Vagina (tissue), 2 donors: ENCODE results near the gene ARID1B.

Experiments used
- POLR2A ChIP-seq, 2 donors: fragments of 450-650 bp; IDR thresholded peaks; one replicate each; pipeline ENCODE4 v1.6.1; 2017; ENCODE audit warnings: antibody characterized with exemption in 2 of 2, mild to moderate bottlenecking in 2 of 2, moderate library complexity in 2 of 2
- POLR2AphosphoS5 ChIP-seq, 2 donors: sonication (generic); formaldehyde crosslinking; IDR thresholded peaks; one replicate each; pipeline ENCODE4 v1.9.0; 2017; ENCODE audit warnings: antibody characterized with exemption in 2 of 2, mild to moderate bottlenecking in 2 of 2, low read depth in 1 of 2; ENCODE audit not compliant: insufficient read depth in 1 of 2
- TF ChIP-seq, protein P1 (sequence below), 3 experiments: fragments of 450-650 bp in 2 of 3; fragments of 200-600 bp in 1 of 3; sonication (generic) in 1 of 3; IDR thresholded peaks; one replicate each; pipeline ENCODE4 v1.5.1; 2017 to 2019; ENCODE audit warnings: antibody characterized with exemption in 3 of 3, mild to moderate bottlenecking in 2 of 3, moderate library complexity in 2 of 3

GRCh38 chr6:156864557-156864956 lies 87.4 kb downstream of the ARID1B start:
- TF ChIP-seq, protein P1, sequence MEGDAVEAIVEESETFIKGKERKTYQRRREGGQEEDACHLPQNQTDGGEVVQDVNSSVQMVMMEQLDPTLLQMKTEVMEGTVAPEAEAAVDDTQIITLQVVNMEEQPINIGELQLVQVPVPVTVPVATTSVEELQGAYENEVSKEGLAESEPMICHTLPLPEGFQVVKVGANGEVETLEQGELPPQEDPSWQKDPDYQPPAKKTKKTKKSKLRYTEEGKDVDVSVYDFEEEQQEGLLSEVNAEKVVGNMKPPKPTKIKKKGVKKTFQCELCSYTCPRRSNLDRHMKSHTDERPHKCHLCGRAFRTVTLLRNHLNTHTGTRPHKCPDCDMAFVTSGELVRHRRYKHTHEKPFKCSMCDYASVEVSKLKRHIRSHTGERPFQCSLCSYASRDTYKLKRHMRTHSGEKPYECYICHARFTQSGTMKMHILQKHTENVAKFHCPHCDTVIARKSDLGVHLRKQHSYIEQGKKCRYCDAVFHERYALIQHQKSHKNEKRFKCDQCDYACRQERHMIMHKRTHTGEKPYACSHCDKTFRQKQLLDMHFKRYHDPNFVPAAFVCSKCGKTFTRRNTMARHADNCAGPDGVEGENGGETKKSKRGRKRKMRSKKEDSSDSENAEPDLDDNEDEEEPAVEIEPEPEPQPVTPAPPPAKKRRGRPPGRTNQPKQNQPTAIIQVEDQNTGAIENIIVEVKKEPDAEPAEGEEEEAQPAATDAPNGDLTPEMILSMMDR (IDR thresholded peaks at IDR 0.05): no peak
- TF ChIP-seq POLR2AphosphoS5 (IDR thresholded peaks at IDR 0.05; ENCODE audit: insufficient read depth in 1 of 2, low read depth in 1 of 2): no peak
- no peak for TF ChIP-seq POLR2A (IDR thresholded peaks at IDR 0.05)
